PFSK-1 (cell line): ENCODE measurements around the gene TMEM169.

ENCODE experiments used
- FOXP2 ChIP-seq: optimal IDR thresholded peaks from 2 replicates; pipeline ENCODE3; 2011; ENCODE audit warnings: borderline replicate concordance, control low read depth, inconsistent platforms; ENCODE audit not compliant: insufficient read depth; ENCODE audit errors: extremely low read length, extremely low read depth
- POLR2AphosphoS5 ChIP-seq: IDR thresholded peaks from 2 replicates; pipeline ENCODE4 v1.6.1; 2012; ENCODE audit warnings: low read depth, mild to moderate bottlenecking, control low read depth, low read length, moderate library complexity
- SIN3A ChIP-seq: IDR thresholded peaks from 2 replicates; pipeline ENCODE4 v1.6.1; 2012; ENCODE audit warnings: mild to moderate bottlenecking, low read length, moderate library complexity, borderline replicate concordance; ENCODE audit not compliant: insufficient read depth
- TAF1 ChIP-seq: IDR thresholded peaks from 2 replicates; pipeline ENCODE4 v1.6.1; 2012; ENCODE audit warnings: low read length, control low read depth, borderline replicate concordance; ENCODE audit not compliant: insufficient read depth
- TF ChIP-seq, protein P1 (sequence below), 2 experiments: IDR thresholded peaks; 2 replicates each; pipeline versions ENCODE4 v1.6.1 to v1.8.0; 2011 to 2012; ENCODE audit warnings: low read depth in 2 of 2, low read length in 2 of 2, control low read depth in 1 of 2, inconsistent platforms in 1 of 2, mild to moderate bottlenecking in 1 of 2, moderate library complexity in 1 of 2; ENCODE audit not compliant: insufficient read depth in 1 of 2

DNA sequence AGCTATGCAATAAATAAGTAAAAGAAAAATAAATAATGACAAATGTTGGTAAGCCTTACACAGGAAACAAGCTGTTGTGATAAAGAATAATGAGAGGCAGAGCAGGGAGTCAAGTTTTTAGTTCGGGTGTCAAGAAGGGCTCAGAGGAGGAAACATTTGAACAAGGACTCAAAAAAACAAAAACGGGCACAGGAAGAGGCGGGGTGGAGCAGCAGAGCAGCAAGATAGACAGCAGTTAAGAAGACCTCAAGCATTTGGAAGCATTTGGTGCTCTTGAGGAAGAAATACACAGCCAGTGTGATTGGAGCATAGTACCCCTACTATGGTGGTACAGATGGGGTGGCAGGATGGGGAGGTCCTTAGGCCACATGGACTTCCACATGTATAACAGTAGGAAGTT is 2.8 kb downstream of the TMEM169 start:
- TF ChIP-seq POLR2AphosphoS5 (no peak), TAF1 (no peak), SIN3A (no peak), FOXP2 (no peak)
- TF ChIP-seq, protein P1, sequence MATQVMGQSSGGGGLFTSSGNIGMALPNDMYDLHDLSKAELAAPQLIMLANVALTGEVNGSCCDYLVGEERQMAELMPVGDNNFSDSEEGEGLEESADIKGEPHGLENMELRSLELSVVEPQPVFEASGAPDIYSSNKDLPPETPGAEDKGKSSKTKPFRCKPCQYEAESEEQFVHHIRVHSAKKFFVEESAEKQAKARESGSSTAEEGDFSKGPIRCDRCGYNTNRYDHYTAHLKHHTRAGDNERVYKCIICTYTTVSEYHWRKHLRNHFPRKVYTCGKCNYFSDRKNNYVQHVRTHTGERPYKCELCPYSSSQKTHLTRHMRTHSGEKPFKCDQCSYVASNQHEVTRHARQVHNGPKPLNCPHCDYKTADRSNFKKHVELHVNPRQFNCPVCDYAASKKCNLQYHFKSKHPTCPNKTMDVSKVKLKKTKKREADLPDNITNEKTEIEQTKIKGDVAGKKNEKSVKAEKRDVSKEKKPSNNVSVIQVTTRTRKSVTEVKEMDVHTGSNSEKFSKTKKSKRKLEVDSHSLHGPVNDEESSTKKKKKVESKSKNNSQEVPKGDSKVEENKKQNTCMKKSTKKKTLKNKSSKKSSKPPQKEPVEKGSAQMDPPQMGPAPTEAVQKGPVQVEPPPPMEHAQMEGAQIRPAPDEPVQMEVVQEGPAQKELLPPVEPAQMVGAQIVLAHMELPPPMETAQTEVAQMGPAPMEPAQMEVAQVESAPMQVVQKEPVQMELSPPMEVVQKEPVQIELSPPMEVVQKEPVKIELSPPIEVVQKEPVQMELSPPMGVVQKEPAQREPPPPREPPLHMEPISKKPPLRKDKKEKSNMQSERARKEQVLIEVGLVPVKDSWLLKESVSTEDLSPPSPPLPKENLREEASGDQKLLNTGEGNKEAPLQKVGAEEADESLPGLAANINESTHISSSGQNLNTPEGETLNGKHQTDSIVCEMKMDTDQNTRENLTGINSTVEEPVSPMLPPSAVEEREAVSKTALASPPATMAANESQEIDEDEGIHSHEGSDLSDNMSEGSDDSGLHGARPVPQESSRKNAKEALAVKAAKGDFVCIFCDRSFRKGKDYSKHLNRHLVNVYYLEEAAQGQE (IDR thresholded peaks at IDR 0.05; ENCODE audit: insufficient read depth in 1 of 2, low read depth in 2 of 2, low read length in 2 of 2) = no peak
